OCI-LY1 (cell line): Measurements from ENCODE around the gene PHYHIPL.

ENCODE experiments used
- H2AFZ ChIP-seq: fragments of 200-600 bp; sonication (generic), shearing (Covaris generic); 2 replicates; pipeline ENCODE4 v1.6.0; 2014; ENCODE audit warnings: antibody characterized with exemption, mild to moderate bottlenecking, low read length
- H3F3A ChIP-seq: fragments of 200-600 bp; sonication (generic), shearing (Covaris generic); 2 replicates; pipeline ENCODE4 v1.6.0; 2014; ENCODE audit warnings: mild to moderate bottlenecking, antibody characterized with exemption, low read length, moderate library complexity; ENCODE audit not compliant: insufficient read depth
- H3K27ac ChIP-seq: fragments of 200-600 bp; sonication (generic); 2 replicates; pipeline ENCODE4 v1.5.1; 2014; ENCODE audit warnings: low read length, mixed run types, mild to moderate bottlenecking, low read depth; ENCODE audit not compliant: poor library complexity, severe bottlenecking
- H3K27me3 ChIP-seq: fragments of 200-600 bp; sonication (generic); 2 replicates; pipeline ENCODE4 v1.6.0; 2014; ENCODE audit warnings: antibody characterized with exemption, mild to moderate bottlenecking, low read length, moderate library complexity; ENCODE audit not compliant: insufficient read depth
- H3K36me3 ChIP-seq: fragments of 200-600 bp; sonication (generic); 2 replicates; pipeline ENCODE4 v1.6.1; 2014; ENCODE audit warnings: mild to moderate bottlenecking, antibody characterized with exemption, low read length, moderate library complexity, mixed read lengths; ENCODE audit not compliant: insufficient read depth
- H3K4me1 ChIP-seq: fragments of 200-600 bp; sonication (generic); 2 replicates; pipeline ENCODE4 v1.5.1; 2014; ENCODE audit warnings: mild to moderate bottlenecking, low read length, moderate library complexity; ENCODE audit not compliant: insufficient read depth, severe bottlenecking
- H3K4me2 ChIP-seq: fragments of 200-600 bp; sonication (generic), shearing (Covaris generic); 2 replicates; pipeline ENCODE4 v1.6.1; 2014; ENCODE audit warnings: low read length
- H3K4me3 ChIP-seq: fragments of 200-600 bp; sonication (generic); 2 replicates; pipeline ENCODE4 v1.5.1; 2014; ENCODE audit warnings: low read length, low read depth, mild to moderate bottlenecking, mixed read lengths; ENCODE audit not compliant: poor library complexity, severe bottlenecking
- H3K79me2 ChIP-seq: fragments of 200-600 bp; shearing (Covaris generic); 2 replicates; pipeline ENCODE4 v1.6.1; 2016; ENCODE audit warnings: mixed run types, low read length, mixed read lengths; ENCODE audit not compliant: insufficient read depth
- H3K9ac ChIP-seq: fragments of 200-600 bp; sonication (generic), shearing (Covaris generic); 2 replicates; pipeline ENCODE4 v1.6.1; 2014; ENCODE audit warnings: mild to moderate bottlenecking, low read length, mixed read lengths
- H3K9me2 ChIP-seq: fragments of 200-600 bp; sonication (generic), shearing (Covaris generic); 2 replicates; pipeline ENCODE4 v1.6.1; 2014; ENCODE audit warnings: low read depth, mild to moderate bottlenecking, low read length, mixed read lengths
- H3K9me3 ChIP-seq: fragments of 200-600 bp; shearing (Covaris generic); 2 replicates; pipeline ENCODE4 v1.6.1; 2014; ENCODE audit warnings: low read length, mixed read lengths
- H4K20me1 ChIP-seq: fragments of 200-600 bp; sonication (generic), shearing (Covaris generic); 2 replicates; pipeline ENCODE4 v1.6.0; 2016; ENCODE audit warnings: mild to moderate bottlenecking, low read length; ENCODE audit not compliant: insufficient read depth
- EZH2 ChIP-seq: fragments of 200-600 bp; sonication (generic), shearing (Covaris generic); IDR thresholded peaks from 2 replicates; pipeline ENCODE4 v1.8.0; 2017; ENCODE audit warnings: borderline replicate concordance, mixed run types, mild to moderate bottlenecking, antibody characterized with exemption, low read length, moderate library complexity, mixed read lengths
- TF ChIP-seq, protein P1 (sequence below): fragments of 200-600 bp; sonication (generic), shearing (Covaris generic); IDR thresholded peaks from 2 replicates; pipeline ENCODE4 v1.5.1; 2017; ENCODE audit warnings: mild to moderate bottlenecking, antibody characterized with exemption, low read length, moderate library complexity, mixed read lengths

PHYHIPL gene

DNA sequence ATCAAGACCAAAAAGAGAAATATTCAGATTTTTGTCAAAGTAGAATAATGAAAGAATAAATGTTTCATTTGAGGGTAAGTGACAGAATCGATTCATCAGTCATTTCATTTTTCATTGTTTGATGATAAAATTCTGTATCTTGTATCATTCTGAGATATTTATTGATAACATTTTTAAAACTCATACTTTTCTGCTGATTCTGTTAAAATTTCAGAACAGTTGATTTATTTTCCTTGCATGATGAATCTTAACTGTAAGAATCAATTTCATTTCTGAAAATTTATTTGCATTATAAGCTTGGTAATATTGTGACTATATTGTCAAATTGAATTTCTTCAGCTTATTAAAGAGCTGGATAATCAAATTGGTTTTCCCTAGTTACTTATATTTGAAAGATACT lies 13.9 kb downstream of the PHYHIPL start:
- Histone ChIP-seq H2AFZ (no peak overlapping the region), H3F3A (no peaks in the 10 kb centered on the region), H3K4me2 (no peak overlapping the region), H4K20me1 (no peaks in the 10 kb centered on the region), H3K4me3 (no peak overlapping the region), H3K36me3 (no peaks in the 10 kb centered on the region), H3K9me2 (no peaks in the 10 kb centered on the region), H3K27ac (no peak overlapping the region), H3K4me1 (no peaks in the 10 kb centered on the region), H3K27me3 (no peaks in the 10 kb centered on the region), H3K9me3 (no peaks in the 10 kb centered on the region), H3K79me2 (no peaks in the 10 kb centered on the region), H3K9ac (no peak overlapping the region)
- TF ChIP-seq EZH2, result no peak
- TF ChIP-seq, protein P1, sequence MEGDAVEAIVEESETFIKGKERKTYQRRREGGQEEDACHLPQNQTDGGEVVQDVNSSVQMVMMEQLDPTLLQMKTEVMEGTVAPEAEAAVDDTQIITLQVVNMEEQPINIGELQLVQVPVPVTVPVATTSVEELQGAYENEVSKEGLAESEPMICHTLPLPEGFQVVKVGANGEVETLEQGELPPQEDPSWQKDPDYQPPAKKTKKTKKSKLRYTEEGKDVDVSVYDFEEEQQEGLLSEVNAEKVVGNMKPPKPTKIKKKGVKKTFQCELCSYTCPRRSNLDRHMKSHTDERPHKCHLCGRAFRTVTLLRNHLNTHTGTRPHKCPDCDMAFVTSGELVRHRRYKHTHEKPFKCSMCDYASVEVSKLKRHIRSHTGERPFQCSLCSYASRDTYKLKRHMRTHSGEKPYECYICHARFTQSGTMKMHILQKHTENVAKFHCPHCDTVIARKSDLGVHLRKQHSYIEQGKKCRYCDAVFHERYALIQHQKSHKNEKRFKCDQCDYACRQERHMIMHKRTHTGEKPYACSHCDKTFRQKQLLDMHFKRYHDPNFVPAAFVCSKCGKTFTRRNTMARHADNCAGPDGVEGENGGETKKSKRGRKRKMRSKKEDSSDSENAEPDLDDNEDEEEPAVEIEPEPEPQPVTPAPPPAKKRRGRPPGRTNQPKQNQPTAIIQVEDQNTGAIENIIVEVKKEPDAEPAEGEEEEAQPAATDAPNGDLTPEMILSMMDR, result no peak

DNA sequence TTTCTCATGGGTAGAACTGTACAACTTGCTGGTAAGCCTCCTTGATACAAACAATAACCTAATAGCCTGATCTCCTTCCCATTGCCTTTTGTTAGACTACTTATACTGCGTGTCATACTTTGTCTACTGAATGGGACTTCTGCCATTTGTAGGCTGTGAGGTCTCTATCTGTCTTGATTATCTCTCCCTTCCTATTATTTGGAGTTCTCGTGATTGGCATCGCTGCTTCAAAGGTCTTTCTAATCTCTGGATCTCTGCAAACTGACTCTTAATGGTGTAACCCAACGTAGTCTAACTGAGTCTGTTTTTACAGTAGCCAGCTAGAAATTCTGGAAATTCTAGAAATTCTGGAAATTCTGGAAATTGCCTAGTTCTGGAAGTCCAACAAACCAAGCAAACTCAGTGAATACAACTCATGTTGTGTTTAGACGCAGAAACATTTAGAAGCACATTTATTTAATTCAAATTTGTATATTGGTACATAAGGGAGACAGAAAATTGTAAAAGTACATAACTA lies 29.8 kb downstream of the PHYHIPL start:
- TF ChIP-seq, protein P1, result no peak
- TF ChIP-seq EZH2, result no peak
- H3K9me3 ChIP-seq, result no peaks in the 10 kb centered on the region
- no peaks in the 10 kb centered on the region for H3K9me2 ChIP-seq
- H3K9ac ChIP-seq, result no peak overlapping the region
- H2AFZ ChIP-seq, result no peak overlapping the region
- H3K4me1 ChIP-seq, result no peaks in the 10 kb centered on the region
- H3K27ac ChIP-seq, result no peak overlapping the region
- no peak overlapping the region for H3K4me3 ChIP-seq
- H3K4me2 ChIP-seq, result no peak overlapping the region
- no peaks in the 10 kb centered on the region for H4K20me1 ChIP-seq
- H3K79me2 ChIP-seq, result no peaks in the 10 kb centered on the region
- H3K27me3 ChIP-seq, result no peaks in the 10 kb centered on the region
- H3F3A ChIP-seq, result no peaks in the 10 kb centered on the region
- H3K36me3 ChIP-seq, result no peaks in the 10 kb centered on the region

DNA sequence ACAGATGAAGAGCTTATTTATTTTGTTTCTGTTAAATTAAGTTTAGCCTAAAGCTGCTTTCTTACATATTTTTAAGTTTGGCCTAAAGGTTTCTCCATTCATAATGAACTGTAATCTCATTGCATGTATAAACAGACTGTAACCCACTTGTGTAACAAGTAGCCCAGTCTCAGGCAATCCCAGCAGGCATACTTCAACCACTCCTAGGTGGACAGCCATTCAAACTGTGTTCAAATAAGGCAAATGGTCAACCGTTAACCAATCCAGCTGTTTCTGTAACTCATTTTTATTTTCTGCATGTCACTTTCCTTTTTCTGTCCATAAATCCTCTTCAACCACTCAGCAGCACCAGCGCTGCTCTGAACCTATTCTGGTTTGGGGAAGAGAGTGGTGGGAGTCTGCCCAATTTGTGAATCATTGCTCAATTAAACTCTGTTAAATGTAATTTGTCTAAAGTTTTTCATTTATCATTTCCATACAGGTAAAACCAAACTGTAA lies 35.9 kb downstream of the PHYHIPL start:
- Histone ChIP-seq H3K79me2 (no peaks in the 10 kb centered on the region), H3K36me3 (no peaks in the 10 kb centered on the region), H3K9ac (no peak overlapping the region), H3K27me3 (no peaks in the 10 kb centered on the region), H3F3A (no peaks in the 10 kb centered on the region), H3K27ac (no peak overlapping the region), H4K20me1 (no peaks in the 10 kb centered on the region), H3K9me2 (no peaks in the 10 kb centered on the region), H2AFZ (no peak overlapping the region), H3K4me1 (no peaks in the 10 kb centered on the region), H3K4me3 (no peak overlapping the region), H3K9me3 (no peaks in the 10 kb centered on the region), H3K4me2 (no peak overlapping the region)
- TF ChIP-seq, protein P1, result no peak
- TF ChIP-seq EZH2, result no peak
